ENCODE data around the gene RERE.

The RERE gene

DNA sequence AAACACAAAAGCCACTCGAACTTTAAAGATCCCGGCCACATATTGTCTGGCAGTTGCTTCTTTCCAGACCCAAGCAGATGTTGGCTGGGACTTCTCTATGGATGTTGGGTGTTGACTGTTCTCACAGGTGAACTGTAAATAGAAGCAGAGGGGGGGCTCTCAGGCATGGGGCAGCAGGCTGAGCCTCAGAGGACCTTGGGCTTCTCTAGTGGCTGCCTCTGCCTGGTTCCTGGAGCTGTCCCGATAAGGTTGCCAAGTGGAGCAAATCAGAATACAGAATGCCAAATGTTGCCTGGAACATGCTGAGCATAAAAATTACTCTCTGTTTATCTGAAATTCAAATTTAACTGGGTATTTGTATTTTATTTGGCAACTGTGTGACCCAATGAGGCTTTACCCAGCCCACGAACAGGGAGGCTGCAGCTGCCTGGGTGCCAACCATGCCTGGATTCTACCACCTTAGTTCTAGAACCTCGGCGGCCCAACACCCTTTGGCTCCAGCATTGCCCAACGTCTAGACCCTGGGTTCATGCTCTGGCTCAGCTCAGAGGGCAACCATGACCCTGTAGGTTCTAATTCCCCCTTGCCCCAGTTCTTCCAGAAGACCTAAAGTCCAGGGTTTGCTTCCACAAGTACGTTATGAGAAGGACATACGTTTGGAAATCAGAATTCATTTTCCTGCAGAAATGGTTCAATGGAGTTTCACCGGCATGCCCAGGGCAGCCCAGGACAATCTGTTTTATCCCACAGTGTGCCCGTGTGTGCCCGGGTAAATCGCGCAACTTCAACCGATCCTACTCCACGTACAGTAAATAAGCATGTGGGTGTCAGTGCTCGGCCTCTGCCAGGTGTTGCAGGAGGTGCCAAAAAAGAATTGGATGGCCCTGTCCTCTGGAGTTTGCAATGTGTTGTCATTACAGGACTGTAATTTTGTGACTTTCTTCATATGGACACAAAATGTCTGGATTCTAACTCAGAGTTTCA, 504.9 kb downstream of the RERE start:
- no peak for DNase-seq

DNA sequence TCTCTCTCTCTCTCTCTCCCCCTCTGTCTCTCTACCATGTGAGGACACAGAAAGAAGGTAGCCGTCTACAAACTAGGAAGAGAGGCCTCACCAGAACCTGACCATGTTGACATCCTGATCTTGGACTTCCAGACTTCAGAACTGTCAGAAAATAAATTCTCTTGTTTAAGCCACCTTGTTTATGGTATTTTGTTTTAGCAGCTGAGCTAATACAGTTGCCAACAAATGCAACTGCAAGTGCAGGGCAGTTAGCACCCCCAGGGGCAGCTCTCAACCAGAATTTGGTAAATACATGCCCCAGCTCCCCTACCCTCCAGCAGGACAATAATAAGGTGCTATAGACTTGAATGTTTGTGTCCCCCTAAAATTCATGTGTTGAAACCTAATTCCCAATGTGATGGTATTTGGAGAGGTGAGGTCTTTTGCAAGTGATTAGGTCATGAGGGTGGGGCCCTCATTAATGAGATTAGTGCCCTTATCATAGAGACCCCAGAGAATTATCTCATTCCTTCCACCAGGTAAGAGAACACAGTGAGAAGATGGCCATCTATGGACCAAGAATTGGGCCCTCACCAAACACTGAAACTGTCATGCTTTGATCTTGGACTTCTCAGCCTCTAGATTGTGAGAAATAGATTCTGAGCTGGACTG, 506.2 kb downstream of the RERE start:
- no peak for DNase-seq

DNA sequence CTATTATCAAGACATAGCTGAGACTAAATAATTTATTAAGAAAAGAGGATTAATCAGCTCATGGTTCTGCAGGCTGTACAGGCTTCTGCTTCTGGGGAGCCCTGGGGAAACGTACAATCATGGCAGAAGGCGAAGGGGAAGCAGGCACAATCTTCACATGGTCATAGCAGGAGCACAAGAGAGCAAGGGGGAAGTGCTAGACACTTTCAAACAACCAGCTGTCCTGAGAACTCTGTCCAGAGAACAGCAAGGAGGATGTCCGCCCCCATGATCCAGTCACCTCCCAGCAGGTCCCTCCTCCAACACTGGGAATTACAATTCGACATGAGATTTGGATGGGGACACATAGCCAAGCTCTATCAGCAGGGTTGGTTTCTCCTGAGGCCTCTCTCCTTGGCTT, 509.8 kb downstream of the RERE start:
- no peak for DNase-seq

DNA sequence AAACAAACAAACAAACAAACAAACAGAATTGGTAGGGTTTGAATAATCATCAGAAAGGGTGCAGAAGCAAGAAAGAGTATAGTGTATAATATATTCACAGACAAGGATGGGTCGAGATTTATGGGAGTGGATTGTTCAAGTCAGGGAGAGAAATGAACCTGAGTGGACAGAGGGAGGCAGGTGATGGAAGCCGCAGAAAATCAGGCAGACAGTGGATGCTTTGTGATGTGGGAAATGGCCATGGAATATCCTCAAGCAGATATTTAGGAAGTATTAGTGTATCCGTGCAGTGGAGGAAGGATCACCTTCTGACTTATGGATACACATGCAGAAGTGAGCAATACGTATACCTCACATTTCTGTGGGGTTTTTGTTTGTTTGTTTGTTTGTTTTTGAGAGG, 513.6 kb downstream of the RERE start:
- no peak for DNase-seq

DNA sequence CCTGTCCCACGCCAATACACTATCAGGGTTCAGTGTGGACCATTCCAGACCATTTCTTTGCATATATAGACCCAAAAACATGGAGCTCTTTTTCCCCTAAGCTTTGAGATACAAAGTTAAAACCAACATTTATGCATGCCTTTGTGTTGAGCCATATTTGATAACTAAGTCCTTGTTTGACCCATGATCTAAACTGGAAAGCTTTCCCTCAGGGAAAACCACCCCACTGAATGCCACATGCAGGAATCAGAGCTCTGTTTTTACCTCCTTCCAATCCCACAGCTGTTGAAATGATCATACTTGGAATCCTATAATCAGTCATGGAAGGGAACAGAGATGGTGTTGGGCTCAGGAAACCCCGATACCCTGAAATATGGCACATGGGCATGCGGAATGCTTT, 514.3 kb downstream of the RERE start:
- no peak for DNase-seq

All from AML-193 (cell line).